ENCODE results near the gene BACE2. TPM values are rescaled to one million over a fixed set of nuclear protein-coding genes. Genes with fewer than 3 reads are reported as not detected.
A peak's percentile ranks its signal among the peaks of the same experiment; 100 is the strongest.

Gene BACE2
- total and polyA plus RNA-seq, 2 of the 13 experiments (the other 11 are each of a cell fraction or from before 2014, with no cell fraction given), result 0.07 to 0.11 TPM

GRCh38 chr21:41246808-41247207 lies 78.8 kb downstream of the BACE2 start:
- H3K4me1 ChIP-seq (ENCODE audit: insufficient read depth, low read length), result peaks cover 10% of the 10 kb centered on the region; the same call in 1 of the 2 replicates
- no peak overlapping the region for H3K27ac ChIP-seq (ENCODE audit: extremely low read length, insufficient read depth, low read length)
- CTCF ChIA-PET (ENCODE audit: low intra/inter-chr PET ratio, low total read pairs), result no interaction called here
- no peaks in the 10 kb centered on the region for H3K9me3 ChIP-seq (ENCODE audit: low read length)
- no peak overlapping the region for H3K4me3 ChIP-seq (replicated peaks in 1 of 3; ENCODE audit: insufficient read depth in 1 of 3, low read depth in 2 of 3, low read length in 3 of 3)
- 59% methylated on average over 13 of the region's 13 CpGs for WGBS (ENCODE audit: low lambda C conversion rate)
- no peaks in the 10 kb centered on the region for H3K79me2 ChIP-seq (ENCODE audit: insufficient read depth, low read length)
- TF ChIP-seq PHF8 (CRISPR knock-in tag; IDR thresholded peaks at IDR 0.05) (no peak), ZNF569 (CRISPR knock-in tag; IDR thresholded peaks at IDR 0.05; ENCODE audit: borderline replicate concordance) (no peak)
- DNase-seq (ENCODE audit: low spot score) (no peak), FAIRE-seq (no peak), ATAC-seq (no peak)
- intact Hi-C loops (cut with micrococcal nuclease; ENCODE audit: unreplicated experiment) (no loop called here), in situ Hi-C loops (cut with HindIII; ENCODE audit: extremely low pct_ligation_motif_present, low pct_unique_long_range_greater_than_20kb) (no loop called here)
- H3K27me3 ChIP-seq (ENCODE audit: control insufficient read depth in 1 of 2, insufficient read depth in 2 of 2, low read length in 2 of 2), result peaks cover 0 to 4% of the 10 kb centered on the region in 2 experiments; a peak in 2 of 5 replicates
- BruUV-seq (replicated peaks), result no TSS peak
- POLR2A ChIA-PET, result no interaction called here
- H3K4me2 ChIP-seq (ENCODE audit: low read depth, low read length), result no peak overlapping the region
- no peak overlapping the region for H2AFZ ChIP-seq (ENCODE audit: low read length)
- H3K36me3 ChIP-seq (replicated peaks in 1 of 2; ENCODE audit: control insufficient read depth in 1 of 2, insufficient read depth in 2 of 2, low read length in 2 of 2), result no peaks in the 10 kb centered on the region
- H3K9ac ChIP-seq (ENCODE audit: insufficient read depth, low read depth, low read length), result no peak overlapping the region
- H4K20me1 ChIP-seq (ENCODE audit: insufficient read depth, low read length), result no peaks in the 10 kb centered on the region

DNA sequence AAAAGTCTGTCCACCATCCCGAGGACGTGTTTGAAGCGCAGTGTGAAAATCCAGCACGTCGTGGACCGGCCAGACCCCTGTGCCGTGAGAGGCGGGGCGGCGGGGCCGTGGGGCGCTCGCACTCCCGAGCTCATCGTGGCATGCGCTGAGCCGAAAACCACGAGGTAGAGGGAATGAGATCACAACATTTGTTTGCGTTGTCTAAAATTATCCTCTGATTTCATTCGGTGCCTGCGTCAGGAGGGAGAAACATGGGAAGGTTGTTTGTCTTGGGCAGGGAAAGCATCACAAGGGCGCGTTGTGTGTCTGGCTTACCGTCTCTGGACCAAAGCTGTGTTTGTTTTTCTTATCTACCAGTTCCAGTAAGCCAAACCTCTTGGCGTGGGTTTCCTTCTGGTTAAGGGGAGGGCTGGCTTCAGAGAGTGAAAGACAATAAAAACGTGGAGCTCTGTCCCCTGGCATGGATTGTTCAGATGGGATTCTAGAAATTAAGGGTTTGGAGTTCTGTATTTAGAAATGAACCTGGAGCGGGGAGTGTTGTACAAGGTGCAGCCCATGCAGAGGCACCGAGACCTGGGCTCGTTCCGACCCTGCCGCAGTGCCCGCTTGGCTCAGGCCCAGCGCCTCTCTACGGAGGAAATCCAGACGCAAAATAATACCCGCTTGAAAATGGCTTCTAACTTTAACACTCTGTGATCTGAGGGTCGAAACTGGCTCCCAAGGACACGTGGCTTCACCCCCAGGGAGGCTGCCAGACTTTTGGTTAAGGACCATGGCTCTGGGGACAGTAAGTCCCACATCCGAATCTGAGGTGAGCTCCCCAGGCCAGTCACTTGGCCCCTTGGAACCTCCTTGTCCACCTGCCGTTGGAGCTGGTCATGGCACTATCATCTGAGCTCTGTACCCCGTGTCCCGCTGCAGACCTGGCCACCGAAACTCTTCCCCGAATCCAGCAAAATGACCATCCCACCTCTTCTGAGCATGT lies 79.9 kb downstream of the BACE2 start:
- DNase-seq (ENCODE audit: low spot score), result peak; percentile 28
- H3K9ac ChIP-seq (ENCODE audit: insufficient read depth, low read depth, low read length), result no peak overlapping the region
- CTCF ChIA-PET (ENCODE audit: low intra/inter-chr PET ratio, low total read pairs), result no interaction called here

More for the DNA sequence above, 79.9 kb downstream of the BACE2 start:
- Histone ChIP-seq H3K79me2 (ENCODE audit: insufficient read depth, low read length) (no peaks in the 10 kb centered on the region), H3K9me3 (ENCODE audit: low read length) (no peaks in the 10 kb centered on the region), H3K36me3 (replicated peaks in 1 of 2; ENCODE audit: control insufficient read depth in 1 of 2, insufficient read depth in 2 of 2, low read length in 2 of 2) (no peaks in the 10 kb centered on the region), H3K4me2 (ENCODE audit: low read depth, low read length) (no peak overlapping the region), H3K4me1 (ENCODE audit: insufficient read depth, low read length) (peaks cover 10% of the 10 kb centered on the region; the same call in 1 of the 2 replicates), H3K4me3 (replicated peaks in 1 of 3; ENCODE audit: insufficient read depth in 1 of 3, low read depth in 2 of 3, low read length in 3 of 3) (no peak overlapping the region), H4K20me1 (ENCODE audit: insufficient read depth, low read length) (no peaks in the 10 kb centered on the region), H3K27ac (ENCODE audit: extremely low read length, insufficient read depth, low read length) (no peak overlapping the region), H2AFZ (ENCODE audit: low read length) (no peak overlapping the region), H3K27me3 (ENCODE audit: control insufficient read depth in 1 of 2, insufficient read depth in 2 of 2, low read length in 2 of 2) (peaks cover 0 to 4% of the 10 kb centered on the region in 2 experiments; a peak in 2 of 5 replicates)
- TF ChIP-seq ZNF598 (CRISPR knock-in tag; IDR thresholded peaks at IDR 0.05; ENCODE audit: borderline replicate concordance) (no peak), ZBTB21 (CRISPR knock-in tag; IDR thresholded peaks at IDR 0.05) (0 out of 2 replicates have a peak, but pooled peaks have one; percentile 18)
- POLR2A ChIA-PET, result no interaction called here
- in situ Hi-C loops (cut with HindIII; ENCODE audit: extremely low pct_ligation_motif_present, low pct_unique_long_range_greater_than_20kb) (no loop called here), intact Hi-C loops (cut with micrococcal nuclease; ENCODE audit: unreplicated experiment) (no loop called here)
- ATAC-seq, result no peak
- WGBS (ENCODE audit: low lambda C conversion rate), result 44% methylated on average over 34 of the region's 44 CpGs
- no peak for FAIRE-seq
- no TSS peak for BruUV-seq (replicated peaks)
